ENCODE measurements around the gene NCK2. TPM values are rescaled to one million over a fixed set of nuclear protein-coding genes. Genes with fewer than 3 reads are reported as not detected.
A peak's percentile ranks its signal among the peaks of the same experiment; 100 is the strongest.

Gene NCK2
- total and polyA plus RNA-seq, 2 of the 13 experiments (the other 11 are each of a cell fraction or from before 2014, with no cell fraction given): 14.8 to 23.5 TPM

DNA sequence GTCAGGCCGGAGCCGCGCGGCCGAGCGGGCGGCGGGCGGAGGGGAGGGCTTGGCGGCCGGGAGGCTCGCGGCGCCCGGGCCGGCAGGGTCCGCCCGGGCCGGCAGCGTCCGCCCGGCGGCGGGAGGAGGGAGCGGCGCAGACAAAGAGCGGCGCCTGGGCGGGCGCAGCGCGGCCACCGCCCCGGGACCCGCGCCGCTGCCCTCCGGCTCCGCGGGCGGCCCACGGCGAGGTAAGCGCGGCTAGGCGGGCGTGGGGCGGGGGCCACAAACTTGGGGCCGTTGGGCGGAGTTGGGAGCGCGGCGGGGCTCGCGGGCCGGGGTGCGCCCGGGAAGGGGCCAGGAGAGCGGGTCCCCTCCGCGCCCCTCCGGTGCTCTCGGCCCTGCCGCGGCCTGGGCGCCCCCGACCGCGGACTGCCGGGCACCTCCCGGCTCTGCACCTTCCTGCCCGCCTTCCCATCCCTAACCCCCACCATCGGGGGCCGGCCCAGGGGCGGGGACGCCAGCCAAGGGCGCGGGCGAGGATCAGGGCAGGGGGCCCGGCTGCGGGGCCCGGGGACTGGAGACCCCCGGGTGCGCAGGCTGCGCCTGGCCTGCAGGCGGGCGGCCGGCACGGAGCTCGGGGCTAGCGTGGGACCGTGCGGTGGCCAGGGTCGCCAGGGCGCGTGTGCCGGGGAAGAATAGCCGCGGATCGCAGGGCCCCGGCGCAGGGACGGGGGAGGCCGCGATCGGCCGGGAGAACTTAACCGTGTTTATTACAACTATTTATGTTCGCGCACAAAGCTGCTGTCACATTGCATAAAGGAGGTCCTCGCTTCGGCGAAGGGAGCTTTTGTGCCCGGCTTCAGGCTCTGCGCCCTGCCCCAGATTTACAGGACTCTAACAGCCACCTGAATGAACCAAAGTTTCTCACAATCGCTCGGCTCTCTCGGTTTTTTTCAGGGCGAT, at the start of gene NCK2 (continued):
- TF ChIP-seq ZFP91 (CRISPR knock-in tag; IDR thresholded peaks at IDR 0.05; ENCODE audit: borderline replicate concordance) (no peak; the same call in 1 of the 2 replicates), NR2C2 (CRISPR knock-in tag; IDR thresholded peaks at IDR 0.05; ENCODE audit: borderline replicate concordance) (0 out of 2 replicates have a peak, but pooled peaks have one; percentile 21), ZBTB38 (CRISPR knock-in tag; IDR thresholded peaks at IDR 0.05) (no peak), RFX5 (IDR thresholded peaks at IDR 0.05; ENCODE audit: low read depth, low read length) (no peak), HOXA3 (CRISPR knock-in tag; IDR thresholded peaks at IDR 0.05) (peak; percentile 19; the same call in 1 of the 2 replicates), TFE3 (CRISPR knock-in tag; IDR thresholded peaks at IDR 0.05) (no peak), HIVEP1 (CRISPR knock-in tag; IDR thresholded peaks at IDR 0.05) (no peak), HOXA7 (CRISPR knock-in tag; IDR thresholded peaks at IDR 0.05) (no peak), GFI1 (CRISPR knock-in tag; IDR thresholded peaks at IDR 0.05; ENCODE audit: borderline replicate concordance) (0 out of 2 replicates have a peak, but pooled peaks have one; percentile 54), ZNF678 (CRISPR knock-in tag; IDR thresholded peaks at IDR 0.05) (peak; percentile 93; the same call in 1 of the 2 replicates), ZBTB21 (CRISPR knock-in tag; IDR thresholded peaks at IDR 0.05) (no peak)
- TF ChIP-seq, protein P1, sequence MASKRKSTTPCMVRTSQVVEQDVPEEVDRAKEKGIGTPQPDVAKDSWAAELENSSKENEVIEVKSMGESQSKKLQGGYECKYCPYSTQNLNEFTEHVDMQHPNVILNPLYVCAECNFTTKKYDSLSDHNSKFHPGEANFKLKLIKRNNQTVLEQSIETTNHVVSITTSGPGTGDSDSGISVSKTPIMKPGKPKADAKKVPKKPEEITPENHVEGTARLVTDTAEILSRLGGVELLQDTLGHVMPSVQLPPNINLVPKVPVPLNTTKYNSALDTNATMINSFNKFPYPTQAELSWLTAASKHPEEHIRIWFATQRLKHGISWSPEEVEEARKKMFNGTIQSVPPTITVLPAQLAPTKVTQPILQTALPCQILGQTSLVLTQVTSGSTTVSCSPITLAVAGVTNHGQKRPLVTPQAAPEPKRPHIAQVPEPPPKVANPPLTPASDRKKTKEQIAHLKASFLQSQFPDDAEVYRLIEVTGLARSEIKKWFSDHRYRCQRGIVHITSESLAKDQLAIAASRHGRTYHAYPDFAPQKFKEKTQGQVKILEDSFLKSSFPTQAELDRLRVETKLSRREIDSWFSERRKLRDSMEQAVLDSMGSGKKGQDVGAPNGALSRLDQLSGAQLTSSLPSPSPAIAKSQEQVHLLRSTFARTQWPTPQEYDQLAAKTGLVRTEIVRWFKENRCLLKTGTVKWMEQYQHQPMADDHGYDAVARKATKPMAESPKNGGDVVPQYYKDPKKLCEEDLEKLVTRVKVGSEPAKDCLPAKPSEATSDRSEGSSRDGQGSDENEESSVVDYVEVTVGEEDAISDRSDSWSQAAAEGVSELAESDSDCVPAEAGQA (IDR thresholded peaks at IDR 0.05; ENCODE audit: low read depth): no peak
- TF ChIP-seq, protein P1 (CRISPR knock-in tag; IDR thresholded peaks at IDR 0.05; ENCODE audit: borderline replicate concordance): 0 out of 2 replicates have a peak, but pooled peaks have one; percentile 59
- TF ChIP-seq, protein P2, sequence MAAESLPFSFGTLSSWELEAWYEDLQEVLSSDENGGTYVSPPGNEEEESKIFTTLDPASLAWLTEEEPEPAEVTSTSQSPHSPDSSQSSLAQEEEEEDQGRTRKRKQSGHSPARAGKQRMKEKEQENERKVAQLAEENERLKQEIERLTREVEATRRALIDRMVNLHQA (CRISPR knock-in tag; IDR thresholded peaks at IDR 0.05): no peak
- TF ChIP-seq, protein P3, sequence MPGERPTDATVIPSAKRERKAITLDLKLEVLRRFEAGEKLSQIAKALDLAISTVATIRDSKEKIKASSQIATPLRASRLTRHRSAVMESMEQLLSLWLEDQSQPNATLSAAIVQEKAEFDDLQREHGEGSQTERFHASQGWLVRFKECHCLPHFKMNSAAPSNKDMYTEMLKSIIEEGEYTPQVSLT (CRISPR knock-in tag; IDR thresholded peaks at IDR 0.05; ENCODE audit: borderline replicate concordance, low read depth): no peak

All from HepG2 (cell line).